Neural crest cell (in vitro differentiated cells): ENCODE data around the gene FRAS1. TPM values are rescaled to one million over a fixed set of nuclear protein-coding genes. Genes with fewer than 3 reads are reported as not detected.

Experiments used
- DNase-seq: peaks from one replicate; pipeline ENCODE4 v3.0.0; 2021; ENCODE audit warnings: low read depth, mixed read lengths, low spot score
- H3K27ac Mint-ChIP-seq: one replicate; pipeline ENCODE4 v1.8.0; 2021; ENCODE audit warnings: mild to moderate bottlenecking, mixed read lengths; ENCODE audit not compliant: unreplicated experiment
- H3K27me3 Mint-ChIP-seq: 2 replicates; pipeline ENCODE4 v1.8.0; 2021; ENCODE audit warnings: low read depth, mild to moderate bottlenecking, mixed read lengths
- H3K36me3 Mint-ChIP-seq: 2 replicates; pipeline ENCODE4 v1.8.0; 2021; ENCODE audit warnings: low read depth, mild to moderate bottlenecking, mixed read lengths
- H3K4me1 Mint-ChIP-seq: 2 replicates; pipeline ENCODE4 v1.8.0; 2021; ENCODE audit warnings: mixed read lengths
- H3K4me3 Mint-ChIP-seq: one replicate; pipeline ENCODE4 v1.8.0; 2021; ENCODE audit warnings: mild to moderate bottlenecking, mixed read lengths
- H3K9me3 Mint-ChIP-seq: 2 replicates; pipeline ENCODE4 v1.8.0; 2021; ENCODE audit warnings: mixed read lengths
- CTCF ChIP-seq: fragments of 200-600 bp; sonication (generic); conservative IDR thresholded peaks from 2 replicates; pipeline ENCODE4 v1.5.0; 2021; ENCODE audit warnings: antibody characterized with exemption, mild to moderate bottlenecking
- total RNA-seq: library from RNA; stranded (reverse); gene quantifications from 2 replicates; pipeline ENCODE4 v1.2.1, GENCODE V29; 2021

The FRAS1 gene
- total RNA-seq, 1 donor from 2014 or later: 8.4 TPM

GRCh38 chr4:78552389-78553042 is 495.4 kb downstream of the FRAS1 start:
- peak overlapping the region; percentile 44 for H3K4me3 Mint-ChIP-seq
- H3K9me3 Mint-ChIP-seq: no peaks in the 10 kb centered on the region
- H3K36me3 Mint-ChIP-seq: no peaks in the 10 kb centered on the region
- H3K4me1 Mint-ChIP-seq: peaks cover 4% of the 10 kb centered on the region
- TF ChIP-seq CTCF: no peak
- peaks cover 46% of the 10 kb centered on the region for H3K27me3 Mint-ChIP-seq
- DNase-seq: no peak
- H3K27ac Mint-ChIP-seq: no peak overlapping the region

DNA sequence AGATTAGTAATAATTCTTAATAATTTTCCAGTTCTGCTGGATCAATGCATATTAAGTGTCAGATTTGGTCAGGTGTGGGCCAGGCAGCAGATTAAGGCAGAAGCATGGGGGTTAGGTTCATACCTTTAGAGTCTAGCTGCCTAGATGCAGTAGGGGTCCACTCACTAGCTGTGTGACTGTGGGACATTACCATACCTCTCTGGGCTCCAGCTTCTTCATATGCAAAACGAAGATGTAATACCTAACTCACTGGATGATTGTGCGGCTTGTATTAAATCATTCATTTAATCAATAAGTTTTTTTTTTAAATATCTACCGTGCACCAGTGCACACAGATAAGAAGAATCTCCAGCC is 495.9 kb downstream of the FRAS1 start:
- Mint-ChIP-seq H3K27me3 (peaks cover 46% of the 10 kb centered on the region), H3K4me1 (peaks cover 4% of the 10 kb centered on the region), H3K9me3 (no peaks in the 10 kb centered on the region), H3K27ac (no peak overlapping the region), H3K36me3 (no peaks in the 10 kb centered on the region), H3K4me3 (peak overlapping the region; percentile 25)
- DNase-seq: no peak
- no peak for TF ChIP-seq CTCF

GRCh38 chr4:78553529-78554060 is 496.5 kb downstream of the FRAS1 start:
- no peaks in the 10 kb centered on the region for H3K9me3 Mint-ChIP-seq
- H3K27ac Mint-ChIP-seq: no peak overlapping the region
- H3K36me3 Mint-ChIP-seq: no peaks in the 10 kb centered on the region
- no peak overlapping the region for H3K4me3 Mint-ChIP-seq
- DNase-seq: no peak
- H3K27me3 Mint-ChIP-seq: peaks cover 46% of the 10 kb centered on the region
- no peak for TF ChIP-seq CTCF
- peaks cover 4% of the 10 kb centered on the region for H3K4me1 Mint-ChIP-seq

GRCh38 chr4:78556665-78557064 is 499.5 kb downstream of the FRAS1 start:
- no peak for DNase-seq
- Mint-ChIP-seq H3K9me3 (no peaks in the 10 kb centered on the region), H3K36me3 (no peaks in the 10 kb centered on the region), H3K4me1 (no peaks in the 10 kb centered on the region), H3K4me3 (no peak overlapping the region), H3K27me3 (peaks cover 26% of the 10 kb centered on the region), H3K27ac (no peak overlapping the region)
- TF ChIP-seq CTCF: no peak

DNA sequence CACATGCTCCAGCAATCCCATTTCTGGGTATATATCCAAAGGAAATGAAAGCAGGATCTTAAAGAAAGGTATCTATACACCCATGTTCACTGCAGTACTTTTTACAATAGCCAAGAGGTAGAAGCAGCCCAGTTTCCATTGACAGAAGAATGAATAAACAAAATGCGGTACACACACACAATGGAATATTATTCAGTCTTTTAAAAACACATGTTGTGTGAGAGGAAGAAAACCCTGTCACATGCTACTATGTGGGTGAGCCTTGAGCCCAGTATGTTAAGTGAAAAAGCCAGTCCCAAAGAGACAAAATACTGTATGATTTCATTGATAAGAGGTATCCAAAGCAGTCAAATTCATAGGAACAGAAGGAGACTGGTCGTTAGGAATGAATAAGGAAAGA is 500.7 kb downstream of the FRAS1 start:
- Mint-ChIP-seq H3K9me3 (no peaks in the 10 kb centered on the region), H3K4me1 (no peaks in the 10 kb centered on the region), H3K4me3 (no peak overlapping the region), H3K27me3 (peaks cover 16% of the 10 kb centered on the region), H3K27ac (no peak overlapping the region), H3K36me3 (no peaks in the 10 kb centered on the region)
- DNase-seq: no peak
- TF ChIP-seq CTCF: no peak
